Smooth muscle cell of bladder (primary cell): Measurements from ENCODE around the gene LCN15. TPM values are rescaled to one million over a fixed set of nuclear protein-coding genes. Genes with fewer than 3 reads are reported as not detected.

Source experiments
- total RNA-seq: library from RNA; depleted of rRNA; stranded (reverse); fragments of >200 nt; gene quantifications from 2 replicates; pipeline ENCODE4 v1.2.3, GENCODE V29; 2014

Gene LCN15, protein sequence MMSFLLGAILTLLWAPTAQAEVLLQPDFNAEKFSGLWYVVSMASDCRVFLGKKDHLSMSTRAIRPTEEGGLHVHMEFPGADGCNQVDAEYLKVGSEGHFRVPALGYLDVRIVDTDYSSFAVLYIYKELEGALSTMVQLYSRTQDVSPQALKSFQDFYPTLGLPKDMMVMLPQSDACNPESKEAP
- total RNA-seq = not detected in 2 replicates

DNA sequence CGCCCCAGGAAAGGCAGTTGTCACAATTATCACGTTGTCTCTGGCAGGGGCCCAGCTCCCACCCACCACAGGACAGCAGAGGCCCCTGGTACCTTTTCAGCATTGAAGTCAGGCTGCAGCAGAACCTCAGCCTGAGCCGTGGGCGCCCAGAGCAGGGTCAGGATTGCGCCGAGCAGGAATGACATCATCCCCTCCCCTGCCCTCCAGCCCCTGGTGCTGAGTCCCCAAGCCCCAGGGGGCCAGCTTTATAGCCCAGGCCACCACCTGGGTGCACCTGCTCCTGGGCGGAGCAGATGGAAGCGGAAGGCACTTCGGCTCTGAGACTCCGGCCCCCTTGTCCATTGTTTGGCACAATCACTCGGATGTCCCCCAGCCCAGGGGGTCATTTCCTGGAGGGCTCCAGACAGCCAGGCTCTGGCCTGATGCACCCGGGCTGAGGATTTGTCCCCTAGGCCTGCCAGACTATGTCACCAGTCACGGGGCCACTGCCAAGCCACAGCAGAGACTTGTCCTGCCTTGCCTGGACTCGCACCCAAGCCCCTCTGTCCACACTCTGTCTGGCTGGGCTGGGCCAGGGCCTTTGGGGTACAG, at the start of gene LCN15:
Gene LCN15, minus strand, starts transcription at position 218 of the 591 bp plus-strand sequence. Its CDS starts 30 bp downstream, at position 188.

DNA sequence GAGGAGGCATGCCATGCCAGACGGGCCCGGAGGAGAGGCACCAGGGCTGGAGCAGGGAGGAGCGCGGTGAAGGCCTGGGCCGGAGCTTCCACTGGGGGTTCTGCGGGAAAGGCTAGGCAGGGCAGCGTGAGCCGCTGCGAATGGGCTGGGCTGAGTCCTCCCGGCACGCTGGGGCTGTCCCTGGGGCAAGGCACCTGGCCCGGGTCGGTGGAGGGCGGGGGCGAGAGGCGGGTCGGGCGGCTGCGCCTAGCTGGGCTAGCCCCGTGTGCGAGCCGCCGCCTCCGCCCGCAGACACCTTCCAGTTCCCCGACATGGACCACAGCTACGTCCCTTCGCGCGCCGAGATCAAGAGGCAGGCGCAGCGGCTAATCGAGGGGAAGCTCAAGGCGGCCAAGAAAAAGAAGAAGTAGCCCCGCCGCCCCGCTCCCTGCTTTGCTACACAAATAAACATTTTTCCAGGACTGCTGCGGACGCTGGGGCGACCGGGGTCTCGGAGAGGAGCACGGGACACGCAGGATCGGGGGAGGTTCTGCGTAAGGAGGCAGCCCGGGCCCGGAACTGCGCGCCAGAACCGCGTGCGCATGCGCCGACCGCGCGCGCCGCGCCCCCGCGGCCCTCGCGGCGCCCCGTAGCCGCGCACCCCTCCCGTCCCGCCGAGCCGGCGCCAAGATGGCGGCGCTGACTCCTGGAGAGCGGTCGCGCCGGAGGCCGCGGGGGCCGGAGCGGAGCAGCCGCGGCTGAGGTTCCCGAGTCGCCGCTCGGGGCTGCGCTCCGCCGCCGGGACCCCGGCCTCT, 43.2 kb upstream of the LCN15 start, which contains the start of gene RABL6:
Gene RABL6, plus strand, starts transcription at position 668 of the 794 bp plus-strand sequence. CDS start 249 bp downstream, outside the sequence.

DNA sequence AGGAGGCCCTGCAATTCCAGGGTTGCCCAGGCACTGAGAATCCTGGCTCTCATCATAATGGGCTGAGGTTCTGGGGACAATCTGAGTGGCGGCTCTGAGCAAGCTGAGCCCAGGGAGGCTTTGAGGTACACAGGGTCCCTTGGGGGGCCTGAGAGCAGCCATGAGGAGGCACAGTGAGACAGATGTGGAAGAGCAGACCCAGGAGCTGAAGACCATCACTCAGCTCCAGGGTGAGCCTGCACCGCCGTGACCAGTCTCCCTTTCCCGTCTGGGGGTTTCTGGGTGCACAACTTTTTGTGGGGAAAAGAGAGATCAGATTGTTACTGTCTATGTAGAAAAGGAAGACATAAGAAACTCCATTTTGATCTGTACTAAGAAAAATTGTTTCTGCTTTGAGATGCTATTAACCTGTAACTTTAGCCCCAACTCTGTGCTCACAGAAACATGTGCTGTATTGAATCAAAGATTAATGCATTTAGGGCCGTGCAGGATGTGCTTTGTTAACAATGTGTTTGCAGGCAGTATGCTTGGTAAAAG, 32.0 kb upstream of the LCN15 start, which contains the start of gene CCDC183:
Gene CCDC183, plus strand, starts transcription at position 101 of the 537 bp plus-strand sequence. Its CDS starts 60 bp downstream, at position 161.

DNA sequence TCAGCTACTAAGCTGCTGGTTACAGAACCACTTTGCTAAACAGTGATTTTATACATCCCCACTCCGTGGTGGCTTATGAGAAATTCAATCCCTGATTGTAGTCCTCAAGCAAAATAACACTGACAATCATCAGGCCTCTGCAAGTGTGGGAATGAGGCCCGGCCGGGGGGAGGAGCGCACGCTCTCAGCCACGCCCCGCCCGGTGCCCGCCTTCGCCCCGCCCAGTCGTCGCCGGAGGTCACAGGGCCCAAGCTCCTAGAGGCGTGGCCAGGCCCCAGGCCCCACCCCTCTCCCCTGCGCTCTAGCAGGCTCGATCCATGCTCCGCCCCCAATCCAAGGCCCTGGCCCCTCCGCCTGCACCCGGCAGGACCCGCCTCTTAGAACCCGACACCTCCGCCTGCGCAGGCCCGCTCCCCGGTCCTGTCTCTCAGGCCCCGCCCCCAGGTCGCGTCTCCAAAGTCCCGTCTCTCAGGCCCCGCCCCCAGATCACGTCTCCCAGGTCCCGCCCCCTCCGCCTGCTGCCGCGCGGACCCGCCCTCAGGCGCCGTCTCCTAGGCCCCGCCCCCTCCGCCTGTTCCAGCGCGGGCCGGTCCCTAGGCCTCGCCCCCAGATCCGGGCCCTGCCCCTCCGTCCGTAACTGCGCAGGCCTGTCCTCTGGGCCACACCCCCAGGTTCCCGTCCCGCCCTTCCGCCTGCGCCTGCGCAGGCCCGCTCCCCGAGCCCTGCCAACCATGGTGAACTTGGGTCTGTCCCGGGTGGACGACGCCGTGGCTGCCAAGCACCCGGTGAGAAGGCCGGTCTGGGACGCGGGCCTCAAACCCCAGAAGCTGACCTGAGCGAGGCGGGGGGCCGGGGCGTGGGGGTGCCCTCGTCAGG, 26.6 kb upstream of the LCN15 start, which contains the start of gene TMEM141:
Gene TMEM141, plus strand, starts transcription at position 705 of the 876 bp plus-strand sequence. Its CDS starts 27 bp downstream, at position 732.

DNA sequence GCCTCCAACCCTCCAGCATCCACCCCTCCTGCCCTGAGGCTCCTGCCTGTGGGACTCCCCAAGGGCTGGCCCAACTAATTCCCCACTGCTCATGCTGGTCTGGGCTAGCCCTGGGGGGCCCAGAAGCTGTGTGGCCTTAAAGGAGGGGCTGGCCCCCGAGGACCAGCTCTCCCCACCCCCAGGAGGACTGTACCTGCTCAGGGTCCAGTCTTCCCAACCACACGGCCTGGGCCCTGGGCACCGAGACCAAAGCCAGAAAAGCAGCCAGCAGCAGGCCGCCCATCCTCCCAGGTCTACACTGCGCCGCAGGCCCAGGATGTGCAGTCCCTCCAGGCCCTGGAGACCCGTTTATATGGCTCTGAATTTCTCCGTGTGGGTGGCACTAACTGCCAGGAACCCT, 16.1 kb downstream of the LCN15 start, which contains the start of gene LCN6:
Gene LCN6, minus strand, starts transcription at position 325 of the 400 bp plus-strand sequence. Its CDS starts 42 bp downstream, at position 283.

DNA sequence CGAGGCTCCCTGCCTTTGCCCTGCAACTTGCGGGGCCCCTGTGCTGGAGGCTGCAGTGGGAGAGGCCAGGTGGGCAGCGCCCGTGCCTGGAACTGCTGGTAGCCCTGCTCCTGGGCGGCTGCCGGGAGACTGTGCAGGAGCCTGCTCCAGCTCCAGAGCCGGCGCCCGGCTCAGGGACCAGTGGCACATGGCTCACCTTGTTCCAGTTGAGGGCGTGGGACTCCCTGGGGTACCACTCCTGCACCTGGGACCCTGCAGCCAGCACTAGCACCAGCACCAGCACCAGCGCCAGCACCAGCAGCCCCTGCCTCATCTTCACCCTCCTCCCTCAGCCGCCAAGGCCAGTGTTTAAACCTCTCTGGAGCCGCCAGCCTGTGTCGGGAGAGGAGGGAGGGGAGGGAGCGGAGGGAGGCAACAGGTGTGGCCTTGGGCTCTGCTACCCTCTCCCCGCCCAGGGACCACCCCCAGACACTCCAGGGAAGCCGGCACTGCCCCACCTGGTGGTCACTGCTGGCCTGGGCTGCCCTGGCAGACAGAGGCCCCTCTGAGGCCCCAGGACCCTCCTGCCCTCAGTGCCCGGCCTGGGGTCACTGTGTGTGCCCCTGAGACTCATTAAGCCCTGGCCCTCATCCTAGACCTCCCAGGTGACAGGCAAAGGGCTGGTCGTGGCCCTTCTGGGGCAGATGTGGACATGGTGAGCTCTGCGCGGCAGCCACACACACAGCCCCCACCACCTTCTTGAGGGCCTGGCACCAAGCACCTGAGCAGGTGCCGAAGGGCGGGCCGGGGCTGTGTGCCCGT, 21.5 kb downstream of the LCN15 start, which contains the start of gene LCN10:
Gene LCN10, minus strand, starts transcription at position 350 of the 801 bp plus-strand sequence. Its CDS starts 37 bp downstream, at position 313.

DNA sequence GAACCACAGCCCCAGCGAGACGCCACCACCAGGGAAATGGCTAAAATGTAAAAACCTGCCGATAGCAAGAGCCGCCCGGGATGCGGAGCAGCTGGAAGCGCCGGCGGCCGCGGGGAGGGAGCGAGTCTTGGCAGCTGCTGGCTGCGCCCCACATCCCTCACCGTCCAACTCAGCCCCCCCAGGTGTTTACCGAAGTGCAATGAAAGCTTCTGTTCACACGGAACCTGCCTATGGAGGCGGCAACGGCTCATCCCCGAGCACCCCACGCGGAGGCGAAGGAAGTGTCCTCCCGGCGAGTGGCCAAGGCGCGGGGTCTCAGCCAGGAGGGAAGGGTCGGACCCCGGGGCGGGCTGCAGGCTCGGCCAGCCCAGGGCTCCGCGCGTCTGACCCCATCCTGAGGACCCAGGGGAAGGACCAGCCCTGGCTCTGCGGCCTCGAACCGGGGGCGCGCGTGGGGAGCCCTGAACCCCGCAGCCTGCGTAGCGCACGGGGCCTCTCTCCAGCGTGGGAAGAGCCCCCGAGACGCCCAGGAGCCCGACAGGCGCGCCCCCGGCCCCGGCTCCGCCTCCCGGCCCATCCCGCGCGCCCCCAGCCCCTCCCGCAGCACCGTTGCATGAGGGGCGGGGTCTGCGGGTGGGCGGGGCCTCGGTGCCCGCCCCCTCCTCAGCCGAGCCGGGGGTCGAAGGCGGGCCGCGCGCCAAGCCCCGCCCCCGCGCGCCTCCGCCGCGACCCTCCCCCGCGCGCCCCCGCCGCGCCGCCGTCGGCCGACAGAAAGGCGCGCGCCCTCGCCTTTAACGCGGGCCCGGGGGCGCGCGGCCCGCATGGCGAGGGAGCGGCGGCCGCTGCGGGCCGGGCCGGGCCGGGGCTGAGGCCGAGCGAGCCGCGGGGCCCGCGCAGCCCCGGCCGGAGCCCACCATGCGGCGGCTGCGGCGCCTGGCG, 52.3 kb downstream of the LCN15 start, which contains the start of gene DIPK1B:
Gene DIPK1B, plus strand, starts transcription at position 822 of the 939 bp plus-strand sequence. Its CDS starts 94 bp downstream, at position 916.

Other genes starting within 250 kb of the LCN15 start
- 13.5 and 17.4 TPM in 2 replicates for gene NOTCH1, start 218.5 kb downstream of the LCN15 start, total RNA-seq
- gene EGFL7, start 101.6 kb downstream of the LCN15 start, total RNA-seq = 10.5 and 15.6 TPM in 2 replicates
- 42.0 and 46.8 TPM in 2 replicates for gene AGPAT2, start 77.1 kb downstream of the LCN15 start, total RNA-seq
- gene DIPK1B, start 51.9 kb downstream of the LCN15 start, total RNA-seq = 1.00 and 1.0 TPM in 2 replicates
- gene LCN10, start 21.6 kb downstream of the LCN15 start, total RNA-seq = not detected in 2 replicates
- gene LCN6, start 16.0 kb downstream of the LCN15 start, total RNA-seq = not detected in 2 replicates
- gene LCN8, start 6.3 kb downstream of the LCN15 start, total RNA-seq = not detected in 2 replicates
- 57.2 and 57.3 TPM in 2 replicates for gene TMEM141, start 26.8 kb upstream of the LCN15 start, total RNA-seq
- gene CCDC183, start 31.8 kb upstream of the LCN15 start, total RNA-seq = 0.28 and 0.46 TPM in 2 replicates
- gene RABL6, start 43.4 kb upstream of the LCN15 start, total RNA-seq = 55.6 and 61.1 TPM in 2 replicates
- 1.00 and 1.4 TPM in 2 replicates for gene AJM1, start 78.0 kb upstream of the LCN15 start, total RNA-seq
- 203 and 206 TPM in 2 replicates for gene PHPT1, start 84.9 kb upstream of the LCN15 start, total RNA-seq
- 0.85 and 2.2 TPM in 2 replicates for gene MAMDC4, start 87.8 kb upstream of the LCN15 start, total RNA-seq
- gene EDF1, start 101.8 kb upstream of the LCN15 start, total RNA-seq = 452 and 470 TPM in 2 replicates
- gene TRAF2, start 122.0 kb upstream of the LCN15 start, total RNA-seq = 4.0 and 6.3 TPM in 2 replicates
- 116 and 152 TPM in 2 replicates for gene FBXW5, start 180.2 kb upstream of the LCN15 start, total RNA-seq
- gene C8G, start 180.7 kb upstream of the LCN15 start, total RNA-seq = 0.14 TPM in 1 of 2 replicates, not detected in the other
- 0.28 TPM in 1 of 2 replicates, not detected in the other for gene LCN12, start 187.8 kb upstream of the LCN15 start, total RNA-seq
- gene PTGDS, start 213.0 kb upstream of the LCN15 start, total RNA-seq = 2.3 and 14.1 TPM in 2 replicates
- 0.57 and 3.4 TPM in 2 replicates for gene LCNL1, start 218.5 kb upstream of the LCN15 start, total RNA-seq
- 6.6 and 7.5 TPM in 2 replicates for gene PAXX, start 227.9 kb upstream of the LCN15 start, total RNA-seq
- 5.0 and 7.8 TPM in 2 replicates for gene CLIC3, start 232.1 kb upstream of the LCN15 start, total RNA-seq